ENCODE measurements around the gene QSOX1. TPM values are rescaled to one million over a fixed set of nuclear protein-coding genes. Genes with fewer than 3 reads are reported as not detected.

The QSOX1 gene
- total RNA-seq, 1 experiment from 2014 or later: 192 TPM

DNA sequence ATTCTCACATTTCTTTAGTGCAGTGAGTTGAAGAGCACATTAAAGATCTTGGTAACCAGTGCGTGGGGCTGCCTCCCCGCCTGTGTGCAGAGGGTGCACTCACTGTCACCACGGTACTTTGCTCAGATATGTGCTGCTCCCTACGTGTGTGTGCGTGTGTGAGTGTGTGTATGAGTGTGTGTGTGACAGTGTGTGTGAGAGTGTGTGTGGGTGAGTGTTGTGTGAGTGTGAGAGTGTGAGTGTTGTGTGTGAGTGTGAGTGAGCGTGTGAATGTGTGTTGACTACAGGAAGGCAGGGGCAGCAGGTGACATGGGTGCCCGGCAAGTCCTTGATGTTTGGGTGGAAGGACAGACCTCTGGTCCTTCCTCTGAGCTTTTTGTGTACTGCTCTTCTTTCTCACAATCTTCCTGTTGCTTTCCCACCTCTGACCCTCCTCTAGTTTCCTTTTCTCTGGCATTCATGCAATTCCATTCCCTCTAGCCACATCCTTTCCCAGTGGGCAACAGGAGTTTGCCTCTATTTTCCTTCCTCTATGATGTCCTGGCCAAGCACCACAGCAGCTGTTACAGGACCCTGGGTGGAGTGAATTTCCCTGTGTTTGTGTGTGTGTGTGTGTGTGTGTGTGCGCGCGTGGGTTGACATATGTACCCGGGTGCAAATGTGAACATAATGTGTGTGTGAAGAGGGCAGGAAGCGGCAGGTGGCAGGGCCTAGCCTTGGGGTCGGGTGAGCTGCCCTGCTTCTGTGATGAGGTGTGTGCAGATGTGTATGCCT lies 95.2 kb downstream of the QSOX1 start:
- ChIA-PET POLR2A (ENCODE audit: unreplicated experiment) (no interaction called here), CTCF (no interaction called here)
- intact Hi-C loops (cut with micrococcal nuclease): no loop called here

DNA sequence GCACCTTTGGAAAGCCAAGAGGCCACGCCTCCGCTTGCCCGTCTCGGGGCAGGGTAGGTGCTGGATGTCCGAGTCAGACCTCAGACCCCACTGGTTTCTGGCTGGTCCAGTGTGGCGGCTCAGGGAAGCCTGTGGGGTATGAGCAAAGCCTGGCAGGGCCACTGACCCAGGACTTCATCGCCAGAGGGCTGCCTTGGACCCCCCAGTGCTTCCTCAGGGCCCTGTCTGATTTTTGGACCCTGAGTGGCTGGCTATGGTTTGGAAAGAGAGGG lies 95.8 kb downstream of the QSOX1 start:
- DNase-seq (no peak), ATAC-seq (no peak)
- intact Hi-C loops (cut with micrococcal nuclease): no loop called here
- H2AFZ ChIP-seq (ENCODE audit: low read length): no peak overlapping the region
- H3K9me3 ChIP-seq (ENCODE audit: low read length): no peaks in the 10 kb centered on the region
- no peaks in the 10 kb centered on the region for H3K9me2 ChIP-seq (replicated peaks; ENCODE audit: low read length)
- H4K20me1 ChIP-seq (ENCODE audit: low read length): no peaks in the 10 kb centered on the region
- H3K79me2 ChIP-seq (ENCODE audit: low read length): no peaks in the 10 kb centered on the region
- POLR2A ChIA-PET (ENCODE audit: unreplicated experiment): no interaction called here
- CTCF ChIA-PET: no interaction called here
- no peak overlapping the region for H3K9ac ChIP-seq (ENCODE audit: low read length)
- H3K4me2 ChIP-seq (ENCODE audit: low read length): no peak overlapping the region
- H3K27ac ChIP-seq (ENCODE audit: low read length): no peak overlapping the region
- no peaks in the 10 kb centered on the region for H3K27me3 ChIP-seq (ENCODE audit: low read length)
- H3F3A ChIP-seq (ENCODE audit: low read length, unreplicated experiment): peaks cover 4% of the 10 kb centered on the region
- no TSS peak for BruUV-seq (replicated peaks)
- TF ChIP-seq, protein P1, sequence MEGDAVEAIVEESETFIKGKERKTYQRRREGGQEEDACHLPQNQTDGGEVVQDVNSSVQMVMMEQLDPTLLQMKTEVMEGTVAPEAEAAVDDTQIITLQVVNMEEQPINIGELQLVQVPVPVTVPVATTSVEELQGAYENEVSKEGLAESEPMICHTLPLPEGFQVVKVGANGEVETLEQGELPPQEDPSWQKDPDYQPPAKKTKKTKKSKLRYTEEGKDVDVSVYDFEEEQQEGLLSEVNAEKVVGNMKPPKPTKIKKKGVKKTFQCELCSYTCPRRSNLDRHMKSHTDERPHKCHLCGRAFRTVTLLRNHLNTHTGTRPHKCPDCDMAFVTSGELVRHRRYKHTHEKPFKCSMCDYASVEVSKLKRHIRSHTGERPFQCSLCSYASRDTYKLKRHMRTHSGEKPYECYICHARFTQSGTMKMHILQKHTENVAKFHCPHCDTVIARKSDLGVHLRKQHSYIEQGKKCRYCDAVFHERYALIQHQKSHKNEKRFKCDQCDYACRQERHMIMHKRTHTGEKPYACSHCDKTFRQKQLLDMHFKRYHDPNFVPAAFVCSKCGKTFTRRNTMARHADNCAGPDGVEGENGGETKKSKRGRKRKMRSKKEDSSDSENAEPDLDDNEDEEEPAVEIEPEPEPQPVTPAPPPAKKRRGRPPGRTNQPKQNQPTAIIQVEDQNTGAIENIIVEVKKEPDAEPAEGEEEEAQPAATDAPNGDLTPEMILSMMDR (conservative IDR thresholded peaks at IDR 0.05; ENCODE audit: low read depth, low read length): no peak
- no peak for TF ChIP-seq EZH2 (IDR thresholded peaks at IDR 0.05; ENCODE audit: low read length, unreplicated experiment)
- TF ChIP-seq EZH2phosphoT487 (IDR thresholded peaks at IDR 0.05; ENCODE audit: borderline replicate concordance, low read length): no peak
- no peak overlapping the region for H3K4me3 ChIP-seq (ENCODE audit: low read length)
- peaks cover 13% of the 10 kb centered on the region for H3K4me1 ChIP-seq (ENCODE audit: insufficient read depth, low read length)
- H3K36me3 ChIP-seq (ENCODE audit: low read depth, low read length): no peaks in the 10 kb centered on the region; the same call in 1 of the 2 replicates

More for the DNA sequence above, 95.2 kb downstream of the QSOX1 start:
- BruUV-seq (replicated peaks): no TSS peak
- no peaks in the 10 kb centered on the region for H3K9me2 ChIP-seq (replicated peaks; ENCODE audit: low read length)
- H3K9ac ChIP-seq (ENCODE audit: low read length): no peak overlapping the region
- TF ChIP-seq EZH2phosphoT487 (IDR thresholded peaks at IDR 0.05; ENCODE audit: borderline replicate concordance, low read length) (no peak), EZH2 (IDR thresholded peaks at IDR 0.05; ENCODE audit: low read length, unreplicated experiment) (no peak)
- TF ChIP-seq, protein P1 (conservative IDR thresholded peaks at IDR 0.05; ENCODE audit: low read depth, low read length): no peak
- no peak overlapping the region for H2AFZ ChIP-seq (ENCODE audit: low read length)
- H3K36me3 ChIP-seq (ENCODE audit: low read depth, low read length): no peaks in the 10 kb centered on the region; the same call in 1 of the 2 replicates
- H3K4me2 ChIP-seq (ENCODE audit: low read length): no peak overlapping the region
- DNase-seq (no peak), ATAC-seq (no peak)
- H3K9me3 ChIP-seq (ENCODE audit: low read length): no peaks in the 10 kb centered on the region
- no peaks in the 10 kb centered on the region for H4K20me1 ChIP-seq (ENCODE audit: low read length)
- no peak overlapping the region for H3K27ac ChIP-seq (ENCODE audit: low read length)
- H3K4me1 ChIP-seq (ENCODE audit: insufficient read depth, low read length): peaks cover 13% of the 10 kb centered on the region
- peaks cover 4% of the 10 kb centered on the region for H3F3A ChIP-seq (ENCODE audit: low read length, unreplicated experiment)
- H3K27me3 ChIP-seq (ENCODE audit: low read length): no peaks in the 10 kb centered on the region
- no peaks in the 10 kb centered on the region for H3K79me2 ChIP-seq (ENCODE audit: low read length)
- H3K4me3 ChIP-seq (ENCODE audit: low read length): no peak overlapping the region

DNA sequence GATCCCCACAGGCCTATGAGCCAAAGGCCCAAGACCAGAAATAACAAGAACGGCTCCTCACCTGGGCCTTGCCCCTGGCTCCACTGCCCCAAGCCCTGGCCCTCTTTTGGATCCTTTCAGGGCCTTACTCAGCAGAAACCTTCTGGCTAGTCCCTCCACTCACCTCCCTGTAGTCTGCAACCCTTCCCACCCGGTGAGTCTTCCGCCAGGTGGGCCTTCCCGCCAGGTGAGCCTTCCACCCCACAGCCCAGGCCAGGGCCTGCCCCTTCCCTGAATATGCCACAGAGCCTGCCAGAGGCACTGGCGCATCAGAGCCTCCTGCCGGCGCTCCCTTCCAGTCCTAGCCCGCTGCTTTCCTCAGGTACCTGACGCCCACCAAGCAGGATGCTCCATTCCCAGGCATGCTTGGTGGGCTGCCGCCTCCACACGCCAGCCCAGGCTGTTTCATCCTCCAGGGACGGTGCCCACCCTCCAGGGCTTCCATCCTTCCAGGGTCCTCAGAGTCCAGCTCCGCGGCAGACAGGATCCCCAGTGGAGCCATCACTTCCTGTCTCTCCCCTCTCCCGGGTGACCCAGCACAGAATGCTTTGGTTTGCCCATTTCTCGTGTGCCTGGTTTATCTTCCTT lies 96.3 kb downstream of the QSOX1 start:
- intact Hi-C loops (cut with micrococcal nuclease): no loop called here
- Histone ChIP-seq H3K9ac (ENCODE audit: low read length) (no peak overlapping the region), H3K9me2 (replicated peaks; ENCODE audit: low read length) (no peaks in the 10 kb centered on the region), H3K4me1 (ENCODE audit: insufficient read depth, low read length) (peaks cover 13% of the 10 kb centered on the region), H3K27me3 (ENCODE audit: low read length) (no peaks in the 10 kb centered on the region), H3K9me3 (ENCODE audit: low read length) (no peaks in the 10 kb centered on the region), H3K4me2 (ENCODE audit: low read length) (no peak overlapping the region), H2AFZ (ENCODE audit: low read length) (no peak overlapping the region), H4K20me1 (ENCODE audit: low read length) (no peaks in the 10 kb centered on the region), H3K4me3 (ENCODE audit: low read length) (no peak overlapping the region), H3K27ac (ENCODE audit: low read length) (no peak overlapping the region), H3F3A (ENCODE audit: low read length, unreplicated experiment) (peaks cover 4% of the 10 kb centered on the region), H3K79me2 (ENCODE audit: low read length) (no peaks in the 10 kb centered on the region), H3K36me3 (ENCODE audit: low read depth, low read length) (no peaks in the 10 kb centered on the region; the same call in 1 of the 2 replicates)
- ATAC-seq (no peak), DNase-seq (no peak)
- ChIA-PET CTCF (no interaction called here), POLR2A (ENCODE audit: unreplicated experiment) (no interaction called here)
- BruUV-seq (replicated peaks): no TSS peak
- no peak for TF ChIP-seq EZH2phosphoT487 (IDR thresholded peaks at IDR 0.05; ENCODE audit: borderline replicate concordance, low read length)
- TF ChIP-seq, protein P1 (conservative IDR thresholded peaks at IDR 0.05; ENCODE audit: low read depth, low read length): no peak
- TF ChIP-seq EZH2 (IDR thresholded peaks at IDR 0.05; ENCODE audit: low read length, unreplicated experiment): no peak

All from PC-3 (cell line).